HUES6 (cell line): ENCODE data around the gene TARS3.

Experiments
- H3K27ac ChIP-seq: 2 replicates; pipeline ENCODE4 v1.7.0; 2013; ENCODE audit warnings: low read depth, mild to moderate bottlenecking, low read length, inconsistent platforms
- H3K27me3 ChIP-seq: 2 replicates; pipeline ENCODE4 v1.6.1; 2013; ENCODE audit warnings: low read length; ENCODE audit not compliant: control insufficient read depth, insufficient read depth
- H3K36me3 ChIP-seq: 2 replicates; pipeline ENCODE4 v1.6.1; 2013; ENCODE audit warnings: low read length; ENCODE audit not compliant: control insufficient read depth, insufficient read depth
- H3K4me1 ChIP-seq: 2 replicates; pipeline ENCODE4 v1.6.1; 2013; ENCODE audit warnings: low read length; ENCODE audit not compliant: control insufficient read depth, insufficient read depth
- H3K4me3 ChIP-seq: 2 replicates; pipeline ENCODE4 v1.5.1; 2013; ENCODE audit warnings: low read depth, low read length
- H3K9ac ChIP-seq: one replicate; pipeline ENCODE4 v1.6.1; 2013; ENCODE audit warnings: mild to moderate bottlenecking, low read length
- H3K9me3 ChIP-seq: 2 replicates; pipeline ENCODE4 v1.6.1; 2013; ENCODE audit warnings: low read depth, low read length; ENCODE audit not compliant: control insufficient read depth, insufficient read depth

Gene TARS3

DNA sequence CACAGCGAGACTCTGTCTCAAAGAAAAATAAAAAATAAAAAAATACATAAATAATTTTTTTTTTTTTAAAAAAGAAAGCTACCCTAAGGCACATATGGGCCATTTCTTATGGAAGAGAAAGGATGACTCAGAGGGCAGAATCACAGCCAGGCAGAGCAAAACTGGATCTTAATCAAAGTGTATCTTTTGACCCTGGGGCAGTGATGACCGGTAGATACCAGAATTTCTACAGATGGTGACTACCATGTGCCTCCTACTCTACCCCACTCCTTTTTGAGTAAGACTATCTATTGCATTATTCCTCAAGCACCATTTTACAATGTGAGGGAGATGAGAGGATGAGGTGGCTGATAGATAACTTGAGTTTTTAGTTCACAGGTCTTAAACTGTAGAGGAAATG lies 26.0 kb downstream of the TARS3 start:
- Histone ChIP-seq H3K4me3 (no peak overlapping the region), H3K27ac (no peak overlapping the region), H3K27me3 (no peaks in the 10 kb centered on the region), H3K9ac (no peak overlapping the region), H3K9me3 (no peaks in the 10 kb centered on the region), H3K36me3 (peaks cover 57% of the 10 kb centered on the region), H3K4me1 (no peaks in the 10 kb centered on the region)

DNA sequence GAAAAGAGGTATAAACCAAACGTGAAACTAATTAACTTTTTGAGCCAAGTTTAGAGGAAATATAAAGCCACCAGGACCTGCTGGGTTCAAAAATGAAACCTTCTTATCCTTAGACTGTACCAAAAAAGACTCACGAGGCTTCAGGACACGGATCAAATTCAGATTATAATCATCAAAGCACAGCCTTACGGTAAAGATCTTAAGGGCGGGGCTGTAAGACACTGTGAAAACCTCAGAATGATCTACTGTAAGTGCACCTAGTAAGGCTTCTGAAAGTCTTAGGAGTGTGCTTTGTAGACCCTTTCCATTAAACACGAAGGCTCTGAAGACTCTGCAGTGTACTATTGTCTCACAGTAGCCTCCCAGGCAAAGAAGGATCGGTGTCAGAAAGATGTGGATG lies 26.8 kb downstream of the TARS3 start:
- Histone ChIP-seq H3K27ac (no peak overlapping the region), H3K9ac (no peak overlapping the region), H3K9me3 (no peaks in the 10 kb centered on the region), H3K4me1 (no peaks in the 10 kb centered on the region), H3K4me3 (no peak overlapping the region), H3K36me3 (peaks cover 53% of the 10 kb centered on the region), H3K27me3 (no peaks in the 10 kb centered on the region)

DNA sequence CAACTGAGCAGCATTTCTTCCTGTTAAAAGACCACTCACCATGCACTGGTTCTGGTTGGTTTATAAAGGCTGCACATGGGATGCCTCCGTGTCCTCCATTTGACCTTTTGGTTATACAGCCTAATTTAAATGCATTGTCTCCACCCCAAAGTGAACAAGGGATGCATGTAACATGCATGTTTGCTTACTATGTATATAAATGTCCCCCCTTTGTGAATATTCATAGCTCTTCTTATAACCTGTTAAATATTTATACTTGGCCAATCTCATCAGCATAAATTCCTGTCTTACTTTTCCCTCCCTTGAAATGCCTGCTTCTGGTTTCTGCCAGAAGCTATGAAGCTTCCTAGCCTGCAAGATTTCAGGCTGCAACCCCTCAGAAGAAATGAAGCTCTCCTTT lies 27.4 kb downstream of the TARS3 start:
- no peaks in the 10 kb centered on the region for H3K4me1 ChIP-seq
- no peak overlapping the region for H3K27ac ChIP-seq
- H3K4me3 ChIP-seq, result no peak overlapping the region
- H3K36me3 ChIP-seq, result peaks cover 52% of the 10 kb centered on the region
- no peaks in the 10 kb centered on the region for H3K27me3 ChIP-seq
- H3K9ac ChIP-seq, result no peak overlapping the region
- H3K9me3 ChIP-seq, result no peaks in the 10 kb centered on the region

DNA sequence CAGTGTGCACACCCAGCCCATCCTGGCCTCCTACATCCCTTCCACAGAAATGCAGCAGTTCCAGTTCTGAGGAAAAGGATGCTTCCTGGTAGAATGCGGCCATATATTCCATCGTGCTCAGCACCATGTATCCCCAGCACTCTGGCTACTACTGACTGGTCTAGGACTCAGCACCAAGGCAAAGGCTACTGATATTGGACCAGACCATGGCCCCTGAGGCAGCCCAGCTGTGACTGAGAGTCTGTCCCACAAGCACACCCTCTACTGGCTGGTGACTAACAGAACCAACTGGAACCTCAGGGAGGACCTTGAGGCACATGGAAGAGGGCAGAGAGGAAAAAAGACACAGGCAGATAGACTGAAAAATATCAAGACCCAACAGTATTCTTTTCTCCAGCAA lies 30.0 kb downstream of the TARS3 start:
- Histone ChIP-seq H3K4me3 (no peak overlapping the region), H3K9me3 (no peaks in the 10 kb centered on the region), H3K4me1 (no peaks in the 10 kb centered on the region), H3K9ac (no peak overlapping the region), H3K27me3 (no peaks in the 10 kb centered on the region), H3K36me3 (peaks cover 33% of the 10 kb centered on the region), H3K27ac (no peak overlapping the region)

- no peaks in the 10 kb centered on the region for H3K27me3 ChIP-seq
- no peaks in the 10 kb centered on the region for H3K9me3 ChIP-seq
- H3K36me3 ChIP-seq, result peaks cover 24% of the 10 kb centered on the region
- H3K4me3 ChIP-seq, result no peak overlapping the region
- H3K9ac ChIP-seq, result no peak overlapping the region
- no peaks in the 10 kb centered on the region for H3K4me1 ChIP-seq
- no peak overlapping the region for H3K27ac ChIP-seq
These were observed 31.3 kb downstream of the TARS3 start for GRCh38 chr15:101692801-101693598.

GRCh38 chr15:101689901-101690300 lies 34.4 kb downstream of the TARS3 start:
- no peaks in the 10 kb centered on the region for H3K27me3 ChIP-seq
- peaks cover 5% of the 10 kb centered on the region for H3K36me3 ChIP-seq
- no peak overlapping the region for H3K9ac ChIP-seq
- H3K4me3 ChIP-seq, result no peak overlapping the region
- H3K27ac ChIP-seq, result no peak overlapping the region
- H3K9me3 ChIP-seq, result no peaks in the 10 kb centered on the region
- no peaks in the 10 kb centered on the region for H3K4me1 ChIP-seq

- Histone ChIP-seq H3K4me1 (no peaks in the 10 kb centered on the region), H3K36me3 (peaks cover 8% of the 10 kb centered on the region), H3K9me3 (no peaks in the 10 kb centered on the region), H3K27ac (no peak overlapping the region), H3K9ac (no peak overlapping the region), H3K4me3 (no peak overlapping the region), H3K27me3 (no peaks in the 10 kb centered on the region)
These were observed 37.6 kb downstream of the TARS3 start for GRCh38 chr15:101686718-101687117.

DNA sequence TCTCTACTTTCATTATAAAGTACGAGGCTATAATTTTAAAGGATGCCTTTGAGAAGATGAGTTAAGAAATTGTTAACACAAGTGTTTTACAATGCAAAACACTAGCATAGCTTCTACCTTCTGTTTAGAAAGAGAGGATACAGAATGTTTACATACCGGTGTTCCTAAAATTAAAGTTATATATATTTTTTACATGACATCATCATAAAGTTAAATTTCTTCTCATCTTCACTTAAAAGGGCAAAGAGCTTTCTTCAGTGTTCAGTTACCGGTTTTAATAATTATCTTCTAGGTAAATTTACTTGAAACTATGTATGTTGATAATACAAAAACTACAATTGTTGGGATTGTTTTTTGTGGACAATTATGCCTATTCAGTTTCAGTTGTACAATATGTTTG lies 39.4 kb downstream of the TARS3 start:
- H3K27me3 ChIP-seq, result no peaks in the 10 kb centered on the region
- H3K27ac ChIP-seq, result no peak overlapping the region
- H3K4me1 ChIP-seq, result no peaks in the 10 kb centered on the region
- H3K9ac ChIP-seq, result no peak overlapping the region
- H3K9me3 ChIP-seq, result no peaks in the 10 kb centered on the region
- H3K4me3 ChIP-seq, result no peak overlapping the region
- H3K36me3 ChIP-seq, result peaks cover 7% of the 10 kb centered on the region

DNA sequence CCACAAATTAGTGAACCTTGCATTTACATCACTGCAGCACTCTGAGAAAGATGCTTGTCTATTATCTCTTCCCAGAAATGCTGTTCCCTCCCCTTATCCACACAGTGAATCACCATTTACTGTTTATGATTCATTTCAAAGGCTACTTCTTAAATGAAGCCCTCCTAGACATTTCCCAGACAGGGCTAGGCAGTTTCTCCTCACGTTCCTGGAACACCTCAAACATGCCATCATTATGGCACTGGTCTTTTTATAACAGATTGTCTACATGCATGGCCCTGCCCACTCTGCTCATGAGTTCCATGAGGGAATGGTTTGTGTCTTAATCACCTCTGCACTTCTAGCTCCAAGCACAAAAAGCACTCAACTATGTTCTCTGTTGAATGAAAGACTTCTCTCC lies 39.9 kb downstream of the TARS3 start:
- Histone ChIP-seq H3K4me1 (no peaks in the 10 kb centered on the region), H3K36me3 (peaks cover 7% of the 10 kb centered on the region), H3K4me3 (no peak overlapping the region), H3K27ac (no peak overlapping the region), H3K9me3 (no peaks in the 10 kb centered on the region), H3K27me3 (no peaks in the 10 kb centered on the region), H3K9ac (no peak overlapping the region)

GRCh38 chr15:101679806-101680205 lies 44.5 kb downstream of the TARS3 start:
- Histone ChIP-seq H3K27me3 (no peaks in the 10 kb centered on the region), H3K9me3 (no peaks in the 10 kb centered on the region), H3K4me1 (peaks cover 3% of the 10 kb centered on the region; the same call in 1 of the 2 replicates), H3K4me3 (no peak overlapping the region), H3K36me3 (peaks cover 7% of the 10 kb centered on the region), H3K9ac (no peak overlapping the region), H3K27ac (no peak overlapping the region)

DNA sequence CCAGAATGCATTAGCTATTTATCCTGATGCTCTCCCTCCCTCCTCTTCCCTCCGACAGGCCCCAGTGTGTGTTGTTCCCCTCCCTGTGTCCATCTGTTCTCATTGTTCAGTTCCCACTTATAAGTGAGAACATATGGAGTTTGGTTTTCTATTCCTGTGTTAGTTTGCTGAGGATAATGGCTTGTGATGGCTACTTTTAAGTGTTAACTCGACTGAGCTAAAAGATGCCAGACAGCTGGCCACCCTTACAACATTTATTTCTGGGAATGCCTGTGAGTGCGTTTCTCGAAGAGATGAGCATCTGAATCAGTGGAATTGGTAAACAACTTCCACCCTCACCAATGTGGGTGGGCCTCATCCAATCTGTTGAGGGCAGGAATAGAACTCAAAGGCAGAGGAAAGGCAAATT lies 47.3 kb downstream of the TARS3 start:
- Histone ChIP-seq H3K9ac (no peak overlapping the region), H3K36me3 (peaks cover 7% of the 10 kb centered on the region), H3K27ac (no peak overlapping the region), H3K9me3 (no peaks in the 10 kb centered on the region), H3K4me3 (no peak overlapping the region), H3K27me3 (no peaks in the 10 kb centered on the region), H3K4me1 (peaks cover 3% of the 10 kb centered on the region; the same call in 1 of the 2 replicates)
